Fibroblast of pulmonary artery (primary cell): ENCODE measurements around the gene DBNDD2.

ENCODE experiments used
- DNase-seq: peaks from one replicate; pipeline ENCODE4 v3.0.0-alpha.2; 2010; ENCODE audit warnings: low read depth
- H3K4me3 ChIP-seq: replicated peaks from 2 replicates; pipeline ENCODE4 v1.5.1; 2011; ENCODE audit warnings: low read depth, mild to moderate bottlenecking, control low read depth, low read length, moderate library complexity
- TF ChIP-seq, protein P1 (sequence below): IDR thresholded peaks from 2 replicates; pipeline ENCODE4 v1.5.1; 2011; ENCODE audit warnings: mild to moderate bottlenecking, control low read depth, low read length, inconsistent platforms; ENCODE audit errors: missing control alignments

The DBNDD2 gene

DNA sequence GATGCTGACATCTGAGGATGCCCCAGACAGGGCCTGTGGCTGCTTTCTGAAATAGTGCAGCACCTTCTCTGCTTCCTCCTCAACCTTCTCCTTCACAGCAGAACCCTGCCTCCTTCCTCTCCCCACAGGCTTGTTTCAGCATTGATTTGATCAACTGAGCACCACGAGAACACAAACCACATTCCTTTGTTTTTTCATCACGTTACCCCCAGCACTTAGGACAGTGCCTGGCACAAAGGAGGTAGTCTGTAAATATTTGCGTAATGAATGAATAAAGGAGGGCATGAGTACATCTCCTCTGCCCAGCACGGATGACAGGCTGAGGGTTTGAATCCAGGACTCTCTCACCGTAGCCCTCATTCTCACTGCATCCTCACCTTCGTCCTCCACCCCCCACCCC is 40.2 kb downstream of the DBNDD2 start:
- TF ChIP-seq, protein P1, sequence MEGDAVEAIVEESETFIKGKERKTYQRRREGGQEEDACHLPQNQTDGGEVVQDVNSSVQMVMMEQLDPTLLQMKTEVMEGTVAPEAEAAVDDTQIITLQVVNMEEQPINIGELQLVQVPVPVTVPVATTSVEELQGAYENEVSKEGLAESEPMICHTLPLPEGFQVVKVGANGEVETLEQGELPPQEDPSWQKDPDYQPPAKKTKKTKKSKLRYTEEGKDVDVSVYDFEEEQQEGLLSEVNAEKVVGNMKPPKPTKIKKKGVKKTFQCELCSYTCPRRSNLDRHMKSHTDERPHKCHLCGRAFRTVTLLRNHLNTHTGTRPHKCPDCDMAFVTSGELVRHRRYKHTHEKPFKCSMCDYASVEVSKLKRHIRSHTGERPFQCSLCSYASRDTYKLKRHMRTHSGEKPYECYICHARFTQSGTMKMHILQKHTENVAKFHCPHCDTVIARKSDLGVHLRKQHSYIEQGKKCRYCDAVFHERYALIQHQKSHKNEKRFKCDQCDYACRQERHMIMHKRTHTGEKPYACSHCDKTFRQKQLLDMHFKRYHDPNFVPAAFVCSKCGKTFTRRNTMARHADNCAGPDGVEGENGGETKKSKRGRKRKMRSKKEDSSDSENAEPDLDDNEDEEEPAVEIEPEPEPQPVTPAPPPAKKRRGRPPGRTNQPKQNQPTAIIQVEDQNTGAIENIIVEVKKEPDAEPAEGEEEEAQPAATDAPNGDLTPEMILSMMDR = no peak

DNA sequence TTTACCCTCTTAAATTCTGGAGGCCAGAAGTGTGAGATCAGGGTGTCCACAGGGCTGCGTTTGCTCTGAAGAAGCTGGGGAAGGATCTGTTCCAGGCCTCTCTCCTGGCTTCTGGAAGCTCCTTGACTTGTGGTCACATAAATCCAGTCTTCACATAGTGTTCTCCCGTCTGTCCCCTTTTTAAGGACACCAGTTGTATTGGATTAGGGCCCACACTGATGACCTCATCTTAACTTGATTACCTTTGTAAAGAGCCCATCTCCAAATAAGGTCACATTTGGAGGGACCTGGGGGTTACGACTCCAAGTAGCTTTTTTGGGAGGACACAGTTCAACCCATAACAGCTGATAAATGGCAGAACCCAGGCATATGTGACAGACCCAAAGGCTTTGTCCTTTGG is 41.4 kb downstream of the DBNDD2 start:
- TF ChIP-seq, protein P1 = no peak
- no peak overlapping the region for H3K4me3 ChIP-seq
- DNase-seq = no peak

More for the DNA sequence above, 40.2 kb downstream of the DBNDD2 start:
- no peak for DNase-seq
- H3K4me3 ChIP-seq = no peak overlapping the region

DNA sequence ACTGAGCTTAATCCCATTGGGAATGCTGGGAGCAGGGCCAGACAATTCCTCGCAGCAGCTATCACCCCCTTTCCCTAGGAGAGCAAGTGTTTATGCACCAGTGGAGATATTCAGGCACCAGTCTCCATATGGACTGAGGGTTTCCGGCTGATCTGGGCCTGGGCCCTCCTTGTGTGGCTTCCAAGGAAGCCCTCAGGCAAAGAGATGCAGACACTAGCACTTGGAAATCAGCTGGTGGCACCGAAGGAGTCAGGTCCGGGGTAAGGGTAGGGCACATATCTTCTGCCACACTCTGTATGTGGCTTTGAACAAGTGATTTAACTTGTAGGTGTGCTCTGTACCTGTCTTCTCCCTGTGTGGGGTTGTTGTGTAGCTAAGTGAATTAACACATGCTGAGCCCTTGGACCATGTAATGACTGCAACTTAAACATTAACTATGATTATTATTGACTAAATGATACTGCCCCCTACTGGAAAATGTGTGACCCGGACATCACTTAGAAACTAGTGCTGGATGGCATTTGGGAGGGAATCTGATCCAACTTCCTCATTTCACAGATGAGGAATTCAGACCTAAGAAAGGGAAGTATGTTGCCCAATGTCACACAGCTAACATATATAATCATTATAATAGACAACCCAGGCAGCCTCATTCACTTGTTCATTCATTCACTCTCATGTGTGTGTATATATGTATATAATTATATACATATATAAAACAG is 42.2 kb downstream of the DBNDD2 start:
- TF ChIP-seq, protein P1 = peak; percentile 73
- peak; percentile 71 for DNase-seq
- no peak overlapping the region for H3K4me3 ChIP-seq

DNA sequence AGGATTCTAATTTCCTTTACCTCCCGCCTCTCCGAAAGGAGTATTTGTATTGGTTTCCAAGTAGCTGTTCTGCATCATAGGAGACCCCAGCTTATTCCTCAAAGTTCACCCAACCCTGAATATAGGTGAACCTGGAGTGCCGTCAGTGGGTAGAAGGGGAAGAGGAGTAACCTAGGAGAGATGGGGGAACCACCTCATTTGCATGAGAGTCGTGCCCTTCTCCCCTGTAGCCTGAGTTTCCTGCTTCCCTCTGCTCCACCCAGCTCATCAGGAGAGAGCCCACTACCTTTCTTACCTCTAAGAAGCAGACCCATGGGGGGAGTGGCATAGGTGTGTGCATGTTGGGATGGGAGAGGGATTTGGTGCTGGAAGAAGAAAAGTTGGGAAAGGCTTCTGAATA is 44.1 kb downstream of the DBNDD2 start:
- TF ChIP-seq, protein P1 = no peak
- H3K4me3 ChIP-seq = no peak overlapping the region
- no peak for DNase-seq

DNA sequence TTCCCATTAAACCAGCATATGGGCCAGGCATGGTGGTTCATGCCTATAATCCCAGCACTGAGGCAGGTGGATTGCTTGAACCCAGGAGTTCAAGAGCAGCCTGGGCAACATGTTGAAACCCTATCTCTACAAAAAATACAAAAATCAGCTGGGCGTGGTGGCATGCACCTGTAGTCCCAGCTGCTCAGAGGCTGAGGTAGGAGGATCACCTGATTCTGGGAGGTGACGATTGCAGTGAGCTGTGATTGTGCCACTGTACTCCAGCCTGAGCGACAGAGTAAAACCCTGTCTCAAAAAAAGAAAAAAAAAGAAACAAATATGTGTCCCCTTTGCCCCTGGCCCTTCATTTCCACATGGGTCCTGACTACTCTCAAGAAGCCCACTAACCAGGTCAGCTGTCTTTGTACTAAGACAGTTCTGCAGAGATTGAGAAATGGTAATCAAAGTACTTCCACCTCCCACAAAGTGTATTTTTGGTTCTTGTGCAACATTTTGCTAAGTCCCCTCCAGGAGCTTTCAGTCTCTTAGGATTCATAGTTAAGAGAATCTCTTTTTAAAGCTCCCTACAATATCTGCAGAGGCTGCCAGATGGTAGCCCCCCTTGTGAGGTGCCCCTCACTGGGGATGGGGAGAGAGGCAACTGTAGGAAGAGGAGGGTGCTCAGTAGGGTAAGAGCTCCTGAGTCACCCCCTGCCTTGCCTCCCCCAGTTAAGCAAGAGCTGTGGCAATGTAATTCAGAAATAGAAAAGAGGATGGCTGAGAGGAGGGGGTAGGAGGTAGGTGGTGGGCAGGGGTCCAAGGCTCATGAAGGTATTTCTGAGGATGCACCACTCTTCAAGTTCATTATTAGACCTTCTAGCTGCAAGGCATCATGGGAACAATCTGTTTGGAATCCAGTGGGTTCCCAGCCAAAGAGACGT is 44.9 kb downstream of the DBNDD2 start:
- TF ChIP-seq, protein P1 = no peak
- DNase-seq = no peak
- H3K4me3 ChIP-seq = no peak overlapping the region

DNA sequence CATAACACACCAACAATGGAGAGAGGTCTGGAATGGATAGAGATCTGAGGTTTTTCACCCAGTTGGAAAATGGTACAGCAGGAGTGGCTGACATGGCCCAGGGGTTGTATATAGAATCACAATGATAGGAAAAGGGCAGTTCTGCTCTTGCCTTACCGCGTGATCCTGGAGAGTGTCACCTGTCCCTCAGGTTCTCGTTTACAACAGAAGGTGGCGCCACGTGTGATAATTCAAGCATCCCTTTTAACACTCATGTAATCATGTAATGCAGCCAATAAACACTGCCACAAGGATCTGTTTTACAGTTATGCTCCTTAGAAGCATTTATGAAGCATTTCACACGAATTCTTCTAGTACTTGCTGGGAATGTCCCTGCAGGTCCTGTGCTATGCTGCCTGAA is 48.5 kb downstream of the DBNDD2 start:
- DNase-seq = peak; percentile 10
- TF ChIP-seq, protein P1 = peak; percentile 23
- H3K4me3 ChIP-seq = no peak overlapping the region
